Mucosa of descending colon (tissue), 3 donors: ENCODE results near the gene SLC7A14. TPM values are rescaled to one million over a fixed set of nuclear protein-coding genes. Genes with fewer than 3 reads are reported as not detected.

Experiments used
- ATAC-seq: fragments of 200-7000 bp; cut with Tn5 transposase; one replicate; pipeline ENCODE4 v1.9.1; 2020; ENCODE audit warnings: mild to moderate bottlenecking, moderate library complexity
- DNase-seq, 3 donors: peaks; one replicate each; pipeline ENCODE4 v3.0.0-alpha.2; 2020
- H3K36me3 ChIP-seq: fragments of 200-600 bp; one replicate; pipeline ENCODE4 v1.8.0; 2021; ENCODE audit warnings: low read depth, mild to moderate bottlenecking
- H3K4me1 ChIP-seq: fragments of 200-600 bp; one replicate; pipeline ENCODE4 v1.8.0; 2021; ENCODE audit warnings: low read depth, mild to moderate bottlenecking
- H3K4me3 ChIP-seq: fragments of 200-600 bp; one replicate; pipeline ENCODE4 v1.8.0; 2021; ENCODE audit warnings: mild to moderate bottlenecking
- H3K9me3 ChIP-seq: fragments of 200-600 bp; one replicate; pipeline ENCODE4 v1.8.0; 2021; ENCODE audit warnings: mild to moderate bottlenecking
- CTCF ChIP-seq: fragments of 200-600 bp; IDR thresholded peaks from one replicate; pipeline ENCODE4 v1.8.0; 2022; ENCODE audit warnings: antibody characterized with exemption, mild to moderate bottlenecking
- intact Hi-C, 2 donors: fragments of 100-400 bp; cut with DNase I in 1 of 2; cut with micrococcal nuclease in 1 of 2; formaldehyde crosslinking; loops; one replicate each; pipeline versions ENCODE4 v1.11.0 to v1.11.1; 2022; cut with DNase I, micrococcal nuclease
- long read RNA-seq, 2 donors: library from polyadenylated mRNA; unstranded; transcript quantifications; one replicate each; pipeline ENCODE4 v2.0.0, GENCODE V29; 2019 to 2021
- total RNA-seq, 3 donors: library from RNA; stranded (reverse); fragmentation: NEBNext Ultra II Directional in 2 of 3; extraction: Animal tissue kit (Norgen Biotek cat#: 25700) in 2 of 3; gene quantifications; one replicate each; pipeline versions ENCODE4 v1.2.1 to v1.2.4, GENCODE V29; 2021 to 2023
- donor health status: DM: no; HTN: no; CAD: no; lungs with moderate emphysema.
- donor health status: DM: no; HTN: no; CAD: no.
- donor health status: DM: no; HTN: yes; CAD: no.

Gene SLC7A14
- total RNA-seq: 1 to 10 TPM in 1 of 3 donors, under 1 TPM in 2; 0.26 to 2.9 (median 0.29) TPM
- long read RNA-seq, donor 1: 0 reads
- long read RNA-seq, donor 2: 0 reads

GRCh38 chr3:170585937-170586310 lies at the start of gene SLC7A14:
Gene SLC7A14, minus strand, starts transcription at chr3:170586075. Its CDS starts 59,139 bp downstream, at chr3:170526936.
- no peak for TF ChIP-seq CTCF
- DNase-seq: no peak
- Histone ChIP-seq H3K4me1 (no peaks in the 10 kb centered on the region), H3K4me3 (no peak within 1 kb of the TSS), H3K9me3 (no peaks in the 10 kb centered on the region), H3K36me3 (no peaks in the 10 kb centered on the region)
- no peak for ATAC-seq
- intact Hi-C loops: no loop called here

- ATAC-seq: no peak
- no peak overlapping the region for H3K4me3 ChIP-seq
- peaks cover 8% of the 10 kb centered on the region for H3K4me1 ChIP-seq
- intact Hi-C loops: no loop called here
- no peaks in the 10 kb centered on the region for H3K36me3 ChIP-seq
- H3K9me3 ChIP-seq: no peaks in the 10 kb centered on the region
- DNase-seq: no peak
- no peak for TF ChIP-seq CTCF
These were observed 49.5 kb upstream of the SLC7A14 start for GRCh38 chr3:170635385-170635735.

DNA sequence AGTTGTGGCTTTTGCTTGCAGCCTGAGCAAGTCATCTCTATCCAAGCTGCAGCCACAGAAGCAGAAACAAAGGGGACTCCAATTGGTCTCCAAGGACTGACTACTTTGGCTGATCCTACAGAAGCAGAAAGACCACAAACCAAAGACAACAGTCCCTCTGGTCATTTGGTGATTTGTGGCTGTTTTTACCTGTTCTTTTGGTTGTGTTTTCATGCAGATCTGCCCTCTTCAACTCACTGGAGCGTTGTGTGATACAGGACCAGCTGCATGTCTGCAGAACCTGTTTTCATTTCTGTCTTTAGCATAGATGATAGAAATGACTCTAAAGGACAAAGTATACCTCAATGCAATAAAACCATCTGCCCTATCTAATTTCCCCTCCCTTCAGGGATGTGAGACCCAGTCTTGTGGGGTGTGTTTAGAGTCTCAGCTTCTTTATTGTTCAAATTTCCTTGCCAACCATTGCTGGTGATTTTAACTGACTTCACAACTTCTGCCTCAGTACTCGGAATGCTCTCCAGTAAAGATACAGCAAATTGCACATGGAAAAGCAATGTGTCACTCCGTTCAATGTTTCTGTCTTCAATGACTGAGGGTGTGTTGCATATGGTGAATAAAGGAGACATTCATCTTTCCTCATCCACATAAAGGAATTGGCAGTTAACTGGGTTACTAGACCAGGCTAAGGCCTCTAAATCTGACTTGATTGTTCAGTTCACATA lies 48.9 kb upstream of the SLC7A14 start:
- Histone ChIP-seq H3K9me3 (no peaks in the 10 kb centered on the region), H3K4me1 (peaks cover 8% of the 10 kb centered on the region), H3K36me3 (no peaks in the 10 kb centered on the region), H3K4me3 (no peak overlapping the region)
- intact Hi-C loops: no loop called here
- ATAC-seq: peak; percentile 67
- TF ChIP-seq CTCF: no peak
- DNase-seq: peak in 1 of 3 donors; percentile 4

DNA sequence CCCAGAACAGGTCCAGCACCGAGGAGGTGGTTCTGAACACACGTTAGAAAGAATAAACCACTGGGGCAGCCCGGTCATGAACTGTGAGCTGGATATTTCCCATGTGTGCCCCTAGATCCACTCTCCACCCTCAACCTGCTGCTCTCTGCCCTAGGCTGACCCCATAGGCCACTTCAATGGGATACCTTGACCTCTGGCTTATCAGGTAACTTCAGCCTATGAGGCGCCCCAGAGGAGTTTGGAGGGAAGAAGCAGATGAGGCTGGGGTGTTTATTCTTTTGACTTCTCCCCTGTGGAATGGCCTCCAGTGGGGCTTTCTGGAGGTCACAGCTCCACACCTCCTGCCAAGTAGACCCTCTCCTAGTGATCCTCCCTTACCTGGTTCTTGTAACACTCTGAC lies 47.7 kb upstream of the SLC7A14 start:
- DNase-seq: no peak
- no peak for ATAC-seq
- no peak for TF ChIP-seq CTCF
- Histone ChIP-seq H3K4me3 (no peak overlapping the region), H3K36me3 (no peaks in the 10 kb centered on the region), H3K4me1 (peaks cover 8% of the 10 kb centered on the region), H3K9me3 (no peaks in the 10 kb centered on the region)
- intact Hi-C loops: no loop called here

GRCh38 chr3:170632780-170633179 lies 46.9 kb upstream of the SLC7A14 start:
- DNase-seq: no peak
- intact Hi-C loops: no loop called here
- no peak for TF ChIP-seq CTCF

More at GRCh38 chr3:170632780-170633179, 46.9 kb upstream of the SLC7A14 start:
- Histone ChIP-seq H3K4me3 (no peak overlapping the region), H3K36me3 (no peaks in the 10 kb centered on the region), H3K9me3 (no peaks in the 10 kb centered on the region), H3K4me1 (peaks cover 8% of the 10 kb centered on the region)
- no peak for ATAC-seq
